A673 (cell line): ENCODE data around the gene CHST15. TPM values are rescaled to one million over a fixed set of nuclear protein-coding genes. Genes with fewer than 3 reads are reported as not detected.

Source experiments
- BruUV-seq: library from RNA; stranded (reverse); fragments of 400-500 nt; replicated peaks from 2 replicates; lab custom pipeline; 2021; lab: Mats Ljungman, UMichigan
- CTCF ChIA-PET: fragments of 300-600 bp; sonication (Branson Sonifier 250); formaldehyde crosslinking; loops from one replicate; lab custom pipeline; 2022; ENCODE audit warnings: antibody characterized with exemption; lab: Charles Lee
- POLR2A ChIA-PET: fragments of 300-600 bp; sonication (Branson Sonifier 250); formaldehyde crosslinking; loops from one replicate; lab custom pipeline; 2022; ENCODE audit warnings: antibody characterized with exemption; ENCODE audit not compliant: low non-redundant PET; lab: Charles Lee
- DNase-seq: peaks from one replicate; pipeline ENCODE4 v3.0.0-alpha.2; 2015; ENCODE audit warnings: low spot score
- H3K27ac ChIP-seq: fragments of 200-600 bp; sonication (generic); 2 replicates; pipeline ENCODE4 v1.5.1; 2016; ENCODE audit warnings: mixed run types, low read depth, mild to moderate bottlenecking, mixed read lengths, antibody characterized with exemption, low read length; ENCODE audit not compliant: poor library complexity, severe bottlenecking
- H3K27me3 ChIP-seq: fragments of 200-600 bp; sonication (generic); replicated peaks from 2 replicates; pipeline ENCODE4 v1.6.1; 2017; ENCODE audit warnings: mixed run types, low read depth, mild to moderate bottlenecking, mixed read lengths, antibody characterized with exemption, low read length; ENCODE audit not compliant: insufficient read depth, poor library complexity
- H3K36me3 ChIP-seq: fragments of 200-600 bp; sonication (generic); 2 replicates; pipeline ENCODE4 v1.6.1; 2016; ENCODE audit warnings: mixed run types, mild to moderate bottlenecking, mixed read lengths, antibody characterized with exemption, low read length; ENCODE audit not compliant: insufficient read depth, poor library complexity, severe bottlenecking
- H3K4me1 ChIP-seq: fragments of 200-600 bp; sonication (generic); 2 replicates; pipeline ENCODE4 v1.6.1; 2017; ENCODE audit warnings: mixed run types, mild to moderate bottlenecking, mixed read lengths, antibody characterized with exemption, low read length; ENCODE audit not compliant: insufficient read depth, poor library complexity, severe bottlenecking
- H3K4me3 ChIP-seq: fragments of 200-600 bp; sonication (generic); 2 replicates; pipeline ENCODE4 v1.5.1; 2016; ENCODE audit warnings: low read depth, mixed run types, mild to moderate bottlenecking, mixed read lengths, low read length; ENCODE audit not compliant: poor library complexity, severe bottlenecking
- H3K9me3 ChIP-seq: fragments of 200-600 bp; sonication (generic); 2 replicates; pipeline ENCODE4 v1.6.1; 2016; ENCODE audit warnings: mixed run types, low read depth, mild to moderate bottlenecking, mixed read lengths, antibody characterized with exemption, low read length; ENCODE audit not compliant: poor library complexity, severe bottlenecking
- CTCF ChIP-seq: fragments of 300-800, 200-600 bp; sonication (generic); conservative IDR thresholded peaks from 2 replicates; pipeline ENCODE4 v1.5.1; 2017; ENCODE audit warnings: low read depth, mild to moderate bottlenecking, antibody characterized with exemption, low read length, moderate library complexity, mixed read lengths
- EZH2 ChIP-seq: fragments of 200-600 bp; sonication (generic); IDR thresholded peaks from 2 replicates; pipeline ENCODE4 v1.6.1; 2017; ENCODE audit warnings: borderline replicate concordance, low read depth, mild to moderate bottlenecking, mixed read lengths, antibody characterized with exemption, low read length; ENCODE audit not compliant: poor library complexity, severe bottlenecking
- intact Hi-C: fragments of 100-400 bp; cut with micrococcal nuclease; formaldehyde crosslinking; loops from one replicate; pipeline ENCODE4 v1.10.0; 2022; ENCODE audit not compliant: unreplicated experiment
- total RNA-seq: library from RNA; stranded (reverse); gene quantifications from 2 replicates; pipeline ENCODE4 v1.2.3, GENCODE V29; 2021

Gene CHST15
- total RNA-seq, 1 experiment from 2014 or later = 1.7 TPM

- DNase-seq = no peak
- Histone ChIP-seq H3K9me3 (no peaks in the 10 kb centered on the region), H3K27ac (no peak overlapping the region), H3K36me3 (no peaks in the 10 kb centered on the region), H3K4me1 (no peaks in the 10 kb centered on the region), H3K4me3 (no peak overlapping the region), H3K27me3 (no peaks in the 10 kb centered on the region)
- intact Hi-C loops = no loop called here
- BruUV-seq = no TSS peak
- ChIA-PET POLR2A (no interaction called here), CTCF (no interaction called here)
- TF ChIP-seq CTCF (no peak), EZH2 (no peak)
Measured at GRCh38 chr10:124127965-124128810, 34.8 kb upstream of the CHST15 start.

- Histone ChIP-seq H3K27me3 (no peaks in the 10 kb centered on the region), H3K4me3 (no peak overlapping the region), H3K9me3 (no peaks in the 10 kb centered on the region), H3K27ac (no peak overlapping the region), H3K4me1 (no peaks in the 10 kb centered on the region), H3K36me3 (no peaks in the 10 kb centered on the region)
- no peak for TF ChIP-seq EZH2
- no peak for TF ChIP-seq CTCF
- ChIA-PET CTCF (no interaction called here), POLR2A (no interaction called here)
- no peak for DNase-seq
- BruUV-seq = no TSS peak
- intact Hi-C loops = no loop called here
Measured at GRCh38 chr10:124127563-124127962, 34.2 kb upstream of the CHST15 start.

DNA sequence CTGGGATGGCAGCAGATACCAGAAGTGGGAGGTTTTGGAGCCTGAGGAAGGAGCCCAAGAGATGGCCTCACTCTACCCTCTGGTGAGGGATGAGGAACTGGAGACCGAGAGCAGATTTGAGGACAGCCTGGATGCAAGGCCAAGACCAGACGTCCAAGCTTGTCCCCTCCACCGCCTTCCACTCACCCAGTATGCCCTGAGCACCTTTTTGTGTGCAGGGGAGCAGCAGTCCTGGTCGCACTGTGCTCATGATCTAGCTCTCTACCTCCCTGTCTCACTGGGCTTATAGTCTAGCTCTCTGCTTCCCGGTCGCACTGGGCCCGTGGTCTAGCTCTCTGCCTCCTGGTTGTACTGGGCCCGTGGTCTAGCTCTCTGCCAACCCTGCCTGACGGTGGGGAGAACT lies 33.6 kb upstream of the CHST15 start:
- no peaks in the 10 kb centered on the region for H3K4me1 ChIP-seq
- intact Hi-C loops = no loop called here
- BruUV-seq = no TSS peak
- no peaks in the 10 kb centered on the region for H3K27me3 ChIP-seq
- POLR2A ChIA-PET = no interaction called here
- no peak overlapping the region for H3K4me3 ChIP-seq
- DNase-seq = no peak
- H3K36me3 ChIP-seq = no peaks in the 10 kb centered on the region
- CTCF ChIA-PET = no interaction called here
- no peak for TF ChIP-seq EZH2
- H3K27ac ChIP-seq = no peak overlapping the region
- no peaks in the 10 kb centered on the region for H3K9me3 ChIP-seq
